Measurements from ENCODE around the gene C1QTNF9.
"Not testable (repeated sequence)": the region's sequence is repeated elsewhere in the genome, so short reads cannot be mapped to it uniquely, and the experiment has no call there.

Gene C1QTNF9

GRCh38 chr13:24322470-24322869, 13.1 kb downstream of the C1QTNF9 start:
- not testable (repeated sequence) for H3K36me3 ChIP-seq; H3K27ac ChIP-seq; H3K27me3 ChIP-seq (ENCODE audit: insufficient read depth, low read depth, severe bottlenecking); H3K9me3 ChIP-seq (ENCODE audit: severe bottlenecking); DNase-seq; H3K4me3 ChIP-seq (ENCODE audit: low read depth, low read length)
- peak; percentile 69 for TF ChIP-seq CTCF (IDR thresholded peaks at IDR 0.05; ENCODE audit: low read depth, low read length)

GRCh38 chr13:24323036-24323738, 13.8 kb downstream of the C1QTNF9 start:
- Histone ChIP-seq H3K27ac (no peak overlapping the region), H3K27me3 (ENCODE audit: insufficient read depth, low read depth, severe bottlenecking) (no peaks in the 10 kb centered on the region), H3K36me3 (no peaks in the 10 kb centered on the region), H3K4me3 (ENCODE audit: low read depth, low read length) (no peak overlapping the region), H3K9me3 (ENCODE audit: severe bottlenecking) (no peaks in the 10 kb centered on the region)
- no peak for DNase-seq
- no peak for TF ChIP-seq CTCF (IDR thresholded peaks at IDR 0.05; ENCODE audit: low read depth, low read length)

DNA sequence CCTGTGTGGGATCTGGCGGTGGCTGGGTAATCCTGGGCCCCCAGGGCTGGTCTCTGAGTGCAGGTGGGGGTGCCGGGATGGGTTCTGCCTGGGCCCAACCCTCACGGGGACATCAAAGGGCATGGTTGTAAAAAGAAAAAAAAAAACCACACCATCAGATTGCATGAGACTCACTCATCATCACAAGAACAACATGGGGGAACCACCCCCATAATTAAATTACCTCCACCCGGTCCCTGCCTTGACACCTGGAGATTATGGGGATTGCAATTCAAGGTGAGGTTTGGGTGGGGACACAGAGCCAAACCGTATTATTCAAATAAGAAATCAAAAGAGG, 14.3 kb downstream of the C1QTNF9 start:
- no peak for TF ChIP-seq CTCF (IDR thresholded peaks at IDR 0.05; ENCODE audit: low read depth, low read length)
- Histone ChIP-seq H3K36me3 (no peaks in the 10 kb centered on the region), H3K27ac (no peak overlapping the region), H3K9me3 (ENCODE audit: severe bottlenecking) (no peaks in the 10 kb centered on the region), H3K4me3 (ENCODE audit: low read depth, low read length) (no peak overlapping the region), H3K27me3 (ENCODE audit: insufficient read depth, low read depth, severe bottlenecking) (no peaks in the 10 kb centered on the region)
- no peak for DNase-seq

DNA sequence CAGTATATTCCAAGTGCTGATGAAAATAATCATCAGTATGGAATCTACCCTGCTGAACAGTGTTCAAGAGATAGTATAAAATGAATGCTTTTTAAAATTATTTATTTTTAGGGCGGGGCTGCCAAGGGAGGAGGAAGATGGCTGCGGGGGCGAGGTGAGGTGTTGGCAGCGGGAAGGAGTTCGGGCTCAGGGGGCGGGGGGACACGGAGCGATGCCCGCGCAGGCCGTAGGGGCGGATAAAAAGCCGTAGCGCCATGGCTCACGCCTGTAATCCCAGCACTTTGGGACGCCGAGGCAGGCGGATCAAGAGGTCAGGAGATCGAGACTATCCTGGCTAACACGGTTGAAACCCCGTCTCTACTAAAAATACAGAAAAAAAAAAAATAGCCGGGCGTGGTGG, 18.2 kb downstream of the C1QTNF9 start:
- not testable (repeated sequence) for H3K27ac ChIP-seq; H3K36me3 ChIP-seq; H3K4me3 ChIP-seq (ENCODE audit: low read depth, low read length); H3K27me3 ChIP-seq (ENCODE audit: insufficient read depth, low read depth, severe bottlenecking); DNase-seq; H3K9me3 ChIP-seq (ENCODE audit: severe bottlenecking)

DNA sequence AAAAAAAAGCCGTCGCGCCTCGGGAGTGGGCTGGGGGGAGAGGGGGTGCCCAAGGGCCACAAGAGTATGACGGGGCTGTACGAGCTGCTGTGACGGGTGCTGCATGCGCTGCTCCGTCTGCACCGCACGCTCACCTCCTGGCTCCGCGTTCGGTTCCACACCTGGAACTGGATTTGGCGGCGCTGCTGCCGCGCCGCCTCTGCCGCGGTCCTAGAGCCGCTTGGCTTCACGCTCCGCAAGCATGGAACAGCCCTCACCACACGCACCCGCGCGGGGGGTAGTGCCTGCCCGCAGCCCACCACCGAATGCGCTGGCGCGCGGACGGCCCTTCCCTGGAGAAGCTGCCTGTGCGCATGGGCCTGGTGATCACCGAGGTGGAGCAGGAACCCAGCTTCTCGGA, 18.8 kb downstream of the C1QTNF9 start:
- H3K27me3 ChIP-seq (ENCODE audit: insufficient read depth, low read depth, severe bottlenecking), result no peaks in the 10 kb centered on the region
- H3K4me3 ChIP-seq (ENCODE audit: low read depth, low read length), result no peak overlapping the region
- H3K36me3 ChIP-seq, result no peaks in the 10 kb centered on the region
- H3K27ac ChIP-seq, result no peak overlapping the region
- no peaks in the 10 kb centered on the region for H3K9me3 ChIP-seq (ENCODE audit: severe bottlenecking)
- TF ChIP-seq CTCF (IDR thresholded peaks at IDR 0.05; ENCODE audit: low read depth, low read length), result no peak
- no peak for DNase-seq

DNA sequence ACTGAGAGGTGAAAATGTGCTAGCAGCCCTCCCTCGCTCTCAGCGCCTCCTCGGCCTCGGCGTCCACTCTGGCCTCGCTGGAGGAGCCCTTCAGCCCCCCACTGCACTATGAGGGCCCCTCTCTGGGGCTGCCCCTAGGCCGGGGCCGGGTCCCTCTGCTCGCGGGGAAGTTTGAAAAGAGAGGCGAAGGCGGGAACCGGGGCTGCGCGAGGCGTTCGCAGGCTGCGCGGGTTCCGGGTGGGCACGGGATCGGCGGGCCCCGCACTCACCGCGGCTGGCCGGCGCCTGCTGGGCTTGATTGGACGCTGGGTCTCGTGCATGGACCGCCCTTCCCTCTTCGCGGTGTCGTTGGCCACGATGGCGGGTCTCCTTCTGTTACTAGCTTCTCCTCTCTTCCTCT, 29.3 kb downstream of the C1QTNF9 start:
- TF ChIP-seq CTCF (IDR thresholded peaks at IDR 0.05; ENCODE audit: low read depth, low read length), result no peak
- DNase-seq, result no peak
- H3K9me3 ChIP-seq (ENCODE audit: severe bottlenecking), result peaks cover 7% of the 10 kb centered on the region
- H3K27me3 ChIP-seq (ENCODE audit: insufficient read depth, low read depth, severe bottlenecking), result no peaks in the 10 kb centered on the region
- no peak overlapping the region for H3K27ac ChIP-seq
- H3K4me3 ChIP-seq (ENCODE audit: low read depth, low read length), result no peak overlapping the region
- no peaks in the 10 kb centered on the region for H3K36me3 ChIP-seq

Data from WERI-Rb-1 (cell line).